GM21390 (cell line): ENCODE measurements around the gene TSC22D1.
"Not testable (repeated sequence)": the region's sequence is repeated elsewhere in the genome, so short reads cannot be mapped to it uniquely, and the experiment has no call there.

Experiments
- ATAC-seq: cut with Tn5 transposase; IDR thresholded peaks from one replicate; pipeline ENCODE4 v1.9.1; 2021; ENCODE audit not compliant: unreplicated experiment

The TSC22D1 gene

DNA sequence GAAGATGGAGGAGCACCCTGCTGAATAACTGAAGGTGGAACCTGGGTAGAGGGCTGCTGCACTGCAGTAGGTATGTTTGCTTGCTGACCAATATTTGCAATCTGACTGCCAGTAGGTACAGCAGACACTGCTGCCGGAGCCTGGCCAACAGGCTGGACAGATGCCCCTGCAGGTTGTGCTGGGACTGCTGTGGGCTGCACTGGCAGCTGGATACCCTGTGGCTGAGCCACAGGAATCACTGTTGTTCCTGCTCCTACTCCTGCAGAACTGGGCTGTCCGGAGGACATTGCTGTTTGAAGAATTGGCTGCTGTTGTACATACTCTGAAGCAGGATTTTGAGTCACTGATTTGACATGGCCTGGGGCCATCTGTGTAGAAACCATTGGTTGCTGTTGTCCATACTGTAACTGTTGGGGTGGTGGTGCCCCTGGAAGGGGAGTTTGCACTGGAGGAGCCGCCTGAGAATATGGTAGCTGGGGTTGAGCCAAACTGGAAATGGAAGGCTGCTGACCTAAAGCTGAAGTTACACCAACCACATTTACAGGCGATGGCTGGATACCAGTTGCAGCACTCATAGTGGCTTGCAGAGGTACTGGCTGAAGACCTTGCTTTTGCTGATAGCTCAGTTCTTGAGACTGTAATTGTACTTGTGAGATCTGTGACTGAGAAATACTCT is 2.2 kb downstream of the TSC22D1 start:
- ATAC-seq, result no peak

GRCh38 chr13:44573071-44573470 is 3.1 kb downstream of the TSC22D1 start:
- ATAC-seq, result no peak

GRCh38 chr13:44566601-44567000 is 9.5 kb downstream of the TSC22D1 start:
- no peak for ATAC-seq

- no peak for ATAC-seq
Observed at GRCh38 chr13:44565881-44566280, 10.2 kb downstream of the TSC22D1 start.

GRCh38 chr13:44564936-44565335 is 11.2 kb downstream of the TSC22D1 start:
- no peak for ATAC-seq

GRCh38 chr13:44562853-44563252 is 13.3 kb downstream of the TSC22D1 start:
- not testable (repeated sequence) for ATAC-seq

GRCh38 chr13:44561351-44561750 is 14.8 kb downstream of the TSC22D1 start:
- no peak for ATAC-seq

DNA sequence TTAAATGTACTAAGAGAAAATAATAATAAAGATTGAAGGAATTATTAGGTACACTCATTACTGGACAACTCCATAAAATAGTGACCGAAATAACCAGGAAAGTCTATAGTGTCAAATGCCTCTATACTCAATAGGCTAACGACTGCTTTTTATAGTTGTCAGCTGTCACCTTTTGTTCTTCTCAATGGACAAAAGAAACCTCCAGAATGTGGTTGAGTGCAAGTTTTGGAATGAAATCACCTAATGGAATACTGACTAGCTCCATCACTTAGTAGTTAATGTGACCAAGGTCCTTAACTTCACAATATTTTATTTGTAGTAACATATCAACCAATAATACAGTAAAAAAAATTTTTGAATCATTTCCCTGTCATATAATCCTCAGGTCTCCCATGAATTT is 18.1 kb downstream of the TSC22D1 start:
- ATAC-seq, result no peak

GRCh38 chr13:44555207-44555606 is 20.9 kb downstream of the TSC22D1 start:
- no peak for ATAC-seq

- no peak for ATAC-seq
Observed at GRCh38 chr13:44549476-44549875, 26.7 kb downstream of the TSC22D1 start.

DNA sequence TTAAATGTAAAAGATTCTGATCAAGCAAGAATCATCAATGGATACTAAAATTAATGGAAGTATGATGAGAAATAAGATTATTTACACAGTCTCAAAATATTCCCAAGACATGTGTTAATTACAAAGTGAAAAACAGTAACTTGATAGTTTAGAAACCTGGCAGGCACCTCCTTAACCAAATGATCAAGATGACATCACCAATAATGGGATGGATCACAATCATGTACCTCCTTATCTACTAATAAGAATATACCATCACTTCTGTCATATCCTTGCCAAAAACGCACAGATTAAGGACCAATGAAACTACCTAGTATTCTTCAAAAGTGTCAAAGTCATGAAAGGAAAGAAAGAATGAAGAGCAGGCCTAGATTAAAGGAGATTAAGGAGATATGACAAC is 30.0 kb downstream of the TSC22D1 start:
- ATAC-seq, result no peak

DNA sequence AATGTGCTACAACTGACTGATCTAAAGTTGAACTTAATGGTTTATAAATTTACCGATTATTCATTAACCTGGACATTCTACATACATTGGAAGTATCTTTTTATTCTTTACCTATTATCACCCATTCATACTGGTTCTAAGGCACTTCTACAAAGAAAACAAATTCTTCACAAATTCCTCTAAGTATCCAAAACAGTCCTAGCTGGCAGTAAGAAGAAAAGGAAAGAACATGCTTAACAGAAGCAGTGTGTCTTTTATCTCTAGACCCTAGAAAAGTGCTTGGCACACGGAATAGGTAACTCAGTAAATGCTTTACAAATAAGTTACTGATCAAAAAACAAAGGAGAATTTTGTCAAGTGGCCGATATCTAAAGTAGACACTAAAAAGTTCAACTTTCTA is 32.8 kb downstream of the TSC22D1 start:
- no peak for ATAC-seq

DNA sequence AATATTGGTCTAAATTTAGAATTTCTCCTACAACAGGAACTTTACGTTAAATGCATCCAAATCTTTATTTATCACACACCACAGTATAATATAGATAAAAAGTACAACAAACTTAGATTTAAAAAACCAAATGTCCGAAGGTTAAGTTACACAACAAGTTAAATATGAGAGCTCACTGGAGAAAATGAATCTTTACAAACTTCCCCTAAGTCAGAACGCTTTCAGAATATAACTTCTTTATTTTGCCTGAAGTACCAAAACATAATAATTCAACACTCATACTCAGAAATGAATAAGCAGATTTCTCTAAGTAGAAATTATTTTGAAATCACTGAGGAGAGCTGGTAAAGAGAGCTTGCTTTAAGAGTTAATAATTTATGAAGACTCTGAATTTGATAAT is 33.8 kb downstream of the TSC22D1 start:
- ATAC-seq, result no peak

DNA sequence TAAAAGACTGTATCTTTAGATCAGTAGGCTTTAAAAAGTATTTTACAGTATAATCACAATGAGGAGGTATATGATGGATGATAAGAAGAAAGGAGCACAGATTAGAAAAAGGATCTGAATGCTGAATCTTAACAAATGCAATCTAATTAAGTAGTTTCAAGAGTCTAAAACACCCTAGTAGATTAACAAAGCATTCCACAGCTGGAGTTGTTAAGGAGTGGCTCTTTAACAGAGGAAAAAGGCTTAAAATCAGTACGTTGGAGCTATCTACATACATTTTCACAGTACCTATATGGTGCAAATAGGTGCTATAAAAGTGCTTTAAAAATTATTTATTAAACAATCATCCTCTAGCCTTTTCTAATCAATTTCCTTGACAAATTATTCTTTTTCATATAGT is 34.5 kb downstream of the TSC22D1 start:
- no peak for ATAC-seq

DNA sequence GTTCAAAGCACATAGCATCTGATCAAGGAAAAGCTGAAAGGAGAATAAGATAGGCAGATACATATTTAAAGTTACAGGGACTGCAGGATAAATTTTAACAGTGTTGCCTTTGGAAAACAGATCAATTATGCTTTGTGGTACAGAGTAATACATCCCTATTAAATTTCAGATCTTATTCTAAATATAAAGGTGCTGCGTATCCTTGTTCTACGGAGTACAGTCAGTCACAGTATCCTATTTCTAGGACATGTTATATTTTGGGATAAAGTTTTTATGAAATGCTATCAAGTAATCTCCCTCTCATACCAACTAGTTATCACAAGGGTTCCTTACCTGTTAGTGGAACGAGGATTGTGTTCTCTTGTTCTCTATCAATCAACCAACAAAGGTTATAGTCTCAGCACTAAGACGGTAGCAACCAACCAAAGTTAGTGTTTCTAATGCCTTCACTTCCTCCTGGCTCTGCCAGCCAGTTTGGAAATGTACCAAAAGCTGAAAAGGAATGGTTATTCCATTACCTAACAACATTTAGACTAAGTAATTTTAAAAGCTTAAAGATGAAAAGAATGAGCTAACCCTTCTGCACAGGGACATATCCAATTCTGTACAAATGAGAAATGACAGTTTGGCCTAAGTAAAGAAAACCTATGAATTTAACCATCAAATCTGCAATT is 35.2 kb downstream of the TSC22D1 start:
- no peak for ATAC-seq

DNA sequence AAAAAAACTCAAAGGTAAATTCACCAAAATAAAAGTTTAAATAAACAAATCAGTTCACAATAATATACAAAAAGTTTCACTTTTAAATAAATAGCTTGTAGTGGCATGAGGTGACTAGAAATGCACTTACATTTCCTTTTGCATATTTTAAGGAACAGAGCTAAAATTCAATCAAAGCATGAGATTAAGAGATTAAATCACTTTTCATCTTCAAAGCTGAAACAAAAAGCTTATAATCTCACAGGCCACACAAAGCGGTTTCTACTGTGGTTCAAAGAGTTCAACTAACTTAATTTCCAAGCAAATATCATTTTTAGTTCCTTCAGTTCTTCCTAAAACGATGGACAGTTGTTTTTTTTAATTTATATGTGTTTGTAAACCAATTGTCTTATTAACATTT is 38.9 kb downstream of the TSC22D1 start:
- no peak for ATAC-seq

GRCh38 chr13:44523146-44524015 is 52.7 kb downstream of the TSC22D1 start:
- no peak for ATAC-seq

- ATAC-seq, result no peak
Observed at GRCh38 chr13:44519642-44520041, 56.5 kb downstream of the TSC22D1 start.

DNA sequence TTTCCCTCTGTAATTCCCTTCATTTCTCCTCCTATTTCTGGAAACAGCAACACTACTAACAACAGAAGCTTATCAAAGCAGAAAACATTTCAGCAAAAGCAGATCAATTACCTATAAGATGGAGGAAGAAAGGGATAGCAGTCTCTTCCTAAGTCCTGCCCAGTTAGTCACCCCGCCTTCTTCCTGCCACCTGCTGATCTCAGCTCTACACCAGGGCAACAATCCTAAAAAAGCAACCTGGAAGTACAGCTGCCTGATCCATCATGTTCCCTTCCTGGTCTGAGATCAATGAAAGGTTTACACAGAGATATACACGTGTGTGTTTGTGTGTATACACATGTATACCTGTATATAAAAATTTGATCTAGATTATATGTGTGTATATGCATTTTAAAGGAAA is 59.4 kb downstream of the TSC22D1 start:
- no peak for ATAC-seq

GRCh38 chr13:44514278-44514677 is 61.9 kb downstream of the TSC22D1 start:
- ATAC-seq, result no peak

- ATAC-seq, result not testable (repeated sequence)
Observed at GRCh38 chr13:44509853-44510252, 66.3 kb downstream of the TSC22D1 start.

GRCh38 chr13:44508562-44509077 is 67.5 kb downstream of the TSC22D1 start:
- no peak for ATAC-seq
